ENCODE measurements around the gene BAIAP2. TPM values are rescaled to one million over a fixed set of nuclear protein-coding genes. Genes with fewer than 3 reads are reported as not detected.
A peak's percentile ranks its signal among the peaks of the same experiment; 100 is the strongest.

The BAIAP2 gene
- total RNA-seq, 2 donors from 2014 or later = 8.0 to 11.5 TPM

- no peaks in the 10 kb centered on the region for H3K9me3 ChIP-seq
- no peak for ATAC-seq
- DNase-seq = no peak
- intact Hi-C loops (cut with DNase I) = no loop called here
- H3K4me3 ChIP-seq = no peak overlapping the region
- no peaks in the 10 kb centered on the region for H3K4me1 ChIP-seq
- no peaks in the 10 kb centered on the region for H3K36me3 ChIP-seq (replicated peaks in 1 of 2; ENCODE audit: insufficient read depth in 1 of 2, low read depth in 2 of 2)
- H3K27ac ChIP-seq = no peak overlapping the region
- TF ChIP-seq CTCF (IDR thresholded peaks at IDR 0.05) (no peak), POLR2A (IDR thresholded peaks at IDR 0.05) (no peak)
- WGBS, 2 donors = 90 to 93% methylated on average over 20 to 28 of the region's 28 CpGs
- no peaks in the 10 kb centered on the region for H3K27me3 ChIP-seq
These were observed 99.3 kb downstream of the BAIAP2 start for GRCh38 chr17:81134064-81134781.

- intact Hi-C loops (cut with DNase I) = no loop called here
- Histone ChIP-seq H3K9me3 (no peaks in the 10 kb centered on the region), H3K4me3 (no peak overlapping the region), H3K36me3 (replicated peaks in 1 of 2; ENCODE audit: insufficient read depth in 1 of 2, low read depth in 2 of 2) (no peaks in the 10 kb centered on the region), H3K27ac (no peak overlapping the region), H3K27me3 (no peaks in the 10 kb centered on the region), H3K4me1 (no peaks in the 10 kb centered on the region)
- ATAC-seq = peak; percentile 7
- DNase-seq = peak in 3 of 4 donors; percentile 55 to 65 (median 59)
- TF ChIP-seq CTCF (IDR thresholded peaks at IDR 0.05) = no peak
- peak in 1 of 3 donors; percentile 14 for TF ChIP-seq POLR2A (IDR thresholded peaks at IDR 0.05)
- WGBS, 2 donors = 66 to 83% methylated on average over 14 to 28 of the region's 28 CpGs
These were observed 100.7 kb downstream of the BAIAP2 start for GRCh38 chr17:81135505-81136278.

- Histone ChIP-seq H3K36me3 (replicated peaks in 1 of 2; ENCODE audit: insufficient read depth in 1 of 2, low read depth in 2 of 2) (no peaks in the 10 kb centered on the region), H3K27me3 (no peaks in the 10 kb centered on the region), H3K27ac (no peak overlapping the region), H3K4me1 (no peaks in the 10 kb centered on the region), H3K9me3 (no peaks in the 10 kb centered on the region), H3K4me3 (no peak overlapping the region)
- no peak for DNase-seq
- ATAC-seq = no peak
- intact Hi-C loops (cut with DNase I) = no loop called here
- WGBS, 2 donors = 87 to 88% methylated on average over 7 to 8 of the region's 8 CpGs
- TF ChIP-seq CTCF (IDR thresholded peaks at IDR 0.05) (no peak), POLR2A (IDR thresholded peaks at IDR 0.05) (no peak)
These were observed 101.4 kb downstream of the BAIAP2 start for GRCh38 chr17:81136366-81136765.

- Histone ChIP-seq H3K36me3 (replicated peaks in 1 of 2; ENCODE audit: insufficient read depth in 1 of 2, low read depth in 2 of 2) (no peaks in the 10 kb centered on the region), H3K4me1 (no peaks in the 10 kb centered on the region), H3K9me3 (no peaks in the 10 kb centered on the region), H3K27me3 (no peaks in the 10 kb centered on the region), H3K27ac (no peak overlapping the region), H3K4me3 (no peak overlapping the region)
- DNase-seq (no peak), ATAC-seq (no peak)
- intact Hi-C loops (cut with DNase I) = no loop called here
- WGBS, 2 donors = 85% methylated on average over 10 of the region's 13 CpGs
- TF ChIP-seq POLR2A (IDR thresholded peaks at IDR 0.05) (no peak), CTCF (IDR thresholded peaks at IDR 0.05) (no peak)
These were observed 102.3 kb downstream of the BAIAP2 start for GRCh38 chr17:81137248-81137647.
